IPS-18a (cell line): ENCODE results near the gene ACP1.

Experiments used
- H3K27ac ChIP-seq: one replicate; pipeline ENCODE4 v1.5.1; 2013; ENCODE audit warnings: low read length
- H3K27me3 ChIP-seq: one replicate; pipeline ENCODE4 v1.6.1; 2013; ENCODE audit warnings: mild to moderate bottlenecking, low read length; ENCODE audit not compliant: control insufficient read depth, insufficient read depth
- H3K36me3 ChIP-seq: one replicate; pipeline ENCODE4 v1.6.1; 2013; ENCODE audit warnings: low read depth, low read length; ENCODE audit not compliant: control insufficient read depth
- H3K4me1 ChIP-seq: one replicate; pipeline ENCODE4 v1.6.1; 2013; ENCODE audit warnings: low read depth, low read length; ENCODE audit not compliant: control insufficient read depth
- H3K4me3 ChIP-seq: one replicate; pipeline ENCODE4 v1.5.1; 2013; ENCODE audit warnings: low read length
- H3K9ac ChIP-seq: one replicate; pipeline ENCODE4 v1.6.1; 2013; ENCODE audit warnings: mild to moderate bottlenecking, low read length, moderate library complexity
- H3K9me3 ChIP-seq: one replicate; pipeline ENCODE4 v1.6.1; 2013; ENCODE audit warnings: low read depth, low read length; ENCODE audit not compliant: control insufficient read depth

The ACP1 gene

GRCh38 chr2:237878-238277 is 26.9 kb upstream of the ACP1 start:
- no peaks in the 10 kb centered on the region for H3K27me3 ChIP-seq
- H3K9me3 ChIP-seq, result no peaks in the 10 kb centered on the region
- H3K9ac ChIP-seq, result no peak overlapping the region
- no peaks in the 10 kb centered on the region for H3K36me3 ChIP-seq
- no peak overlapping the region for H3K27ac ChIP-seq
- H3K4me1 ChIP-seq, result peaks cover 10% of the 10 kb centered on the region
- no peak overlapping the region for H3K4me3 ChIP-seq

GRCh38 chr2:238431-238830 is 26.3 kb upstream of the ACP1 start:
- Histone ChIP-seq H3K4me3 (no peak overlapping the region), H3K27ac (no peak overlapping the region), H3K27me3 (no peaks in the 10 kb centered on the region), H3K9ac (no peak overlapping the region), H3K36me3 (no peaks in the 10 kb centered on the region), H3K9me3 (no peaks in the 10 kb centered on the region), H3K4me1 (peaks cover 5% of the 10 kb centered on the region)

- Histone ChIP-seq H3K27ac (no peak overlapping the region), H3K9ac (no peak overlapping the region), H3K9me3 (no peaks in the 10 kb centered on the region), H3K4me1 (peaks cover under 1% of the 10 kb centered on the region), H3K36me3 (no peaks in the 10 kb centered on the region), H3K27me3 (no peaks in the 10 kb centered on the region), H3K4me3 (no peak overlapping the region)
Measured at GRCh38 chr2:238869-239268, 25.9 kb upstream of the ACP1 start.

GRCh38 chr2:244547-244946 is 20.2 kb upstream of the ACP1 start:
- H3K36me3 ChIP-seq, result peaks cover 4% of the 10 kb centered on the region
- H3K4me1 ChIP-seq, result no peaks in the 10 kb centered on the region
- no peak overlapping the region for H3K27ac ChIP-seq
- H3K27me3 ChIP-seq, result no peaks in the 10 kb centered on the region
- H3K9ac ChIP-seq, result no peak overlapping the region
- H3K4me3 ChIP-seq, result no peak overlapping the region
- H3K9me3 ChIP-seq, result no peaks in the 10 kb centered on the region

- peaks cover 4% of the 10 kb centered on the region for H3K36me3 ChIP-seq
- no peaks in the 10 kb centered on the region for H3K4me1 ChIP-seq
- H3K4me3 ChIP-seq, result no peak overlapping the region
- H3K9ac ChIP-seq, result no peak overlapping the region
- H3K9me3 ChIP-seq, result no peaks in the 10 kb centered on the region
- H3K27ac ChIP-seq, result no peak overlapping the region
- no peaks in the 10 kb centered on the region for H3K27me3 ChIP-seq
Measured at GRCh38 chr2:246489-247144, 18.1 kb upstream of the ACP1 start.

GRCh38 chr2:248724-249123 is 16.0 kb upstream of the ACP1 start:
- no peaks in the 10 kb centered on the region for H3K27me3 ChIP-seq
- H3K9me3 ChIP-seq, result no peaks in the 10 kb centered on the region
- H3K4me1 ChIP-seq, result no peaks in the 10 kb centered on the region
- H3K27ac ChIP-seq, result no peak overlapping the region
- H3K4me3 ChIP-seq, result no peak overlapping the region
- H3K36me3 ChIP-seq, result peaks cover 4% of the 10 kb centered on the region
- no peak overlapping the region for H3K9ac ChIP-seq

- no peaks in the 10 kb centered on the region for H3K27me3 ChIP-seq
- H3K4me1 ChIP-seq, result no peaks in the 10 kb centered on the region
- no peak overlapping the region for H3K27ac ChIP-seq
- no peaks in the 10 kb centered on the region for H3K9me3 ChIP-seq
- H3K36me3 ChIP-seq, result peaks cover 4% of the 10 kb centered on the region
- H3K4me3 ChIP-seq, result no peak overlapping the region
- H3K9ac ChIP-seq, result no peak overlapping the region
Measured at GRCh38 chr2:249538-250042, 15.2 kb upstream of the ACP1 start.

GRCh38 chr2:252001-252602 is 12.6 kb upstream of the ACP1 start:
- no peaks in the 10 kb centered on the region for H3K4me1 ChIP-seq
- H3K9ac ChIP-seq, result no peak overlapping the region
- H3K27me3 ChIP-seq, result no peaks in the 10 kb centered on the region
- H3K36me3 ChIP-seq, result no peaks in the 10 kb centered on the region
- H3K9me3 ChIP-seq, result peaks cover 1% of the 10 kb centered on the region
- H3K27ac ChIP-seq, result no peak overlapping the region
- H3K4me3 ChIP-seq, result no peak overlapping the region

- H3K27ac ChIP-seq, result no peak overlapping the region
- H3K9ac ChIP-seq, result no peak overlapping the region
- H3K4me3 ChIP-seq, result no peak overlapping the region
- H3K9me3 ChIP-seq, result peaks cover 12% of the 10 kb centered on the region
- H3K36me3 ChIP-seq, result no peaks in the 10 kb centered on the region
- no peaks in the 10 kb centered on the region for H3K4me1 ChIP-seq
- no peaks in the 10 kb centered on the region for H3K27me3 ChIP-seq
Measured at GRCh38 chr2:253202-253638, 11.5 kb upstream of the ACP1 start.

- H3K9me3 ChIP-seq, result peaks cover 17% of the 10 kb centered on the region
- no peak overlapping the region for H3K9ac ChIP-seq
- H3K4me1 ChIP-seq, result no peaks in the 10 kb centered on the region
- no peaks in the 10 kb centered on the region for H3K36me3 ChIP-seq
- H3K27me3 ChIP-seq, result no peaks in the 10 kb centered on the region
- no peak overlapping the region for H3K27ac ChIP-seq
- H3K4me3 ChIP-seq, result no peak overlapping the region
Measured at GRCh38 chr2:254241-254640, 10.5 kb upstream of the ACP1 start.

GRCh38 chr2:255195-255594 is 9.6 kb upstream of the ACP1 start:
- no peak overlapping the region for H3K4me3 ChIP-seq
- no peaks in the 10 kb centered on the region for H3K36me3 ChIP-seq
- no peaks in the 10 kb centered on the region for H3K4me1 ChIP-seq
- H3K9ac ChIP-seq, result no peak overlapping the region
- no peaks in the 10 kb centered on the region for H3K27me3 ChIP-seq
- H3K9me3 ChIP-seq, result peaks cover 17% of the 10 kb centered on the region
- no peak overlapping the region for H3K27ac ChIP-seq

- Histone ChIP-seq H3K36me3 (no peaks in the 10 kb centered on the region), H3K27ac (no peak overlapping the region), H3K9me3 (peaks cover 17% of the 10 kb centered on the region), H3K4me3 (no peak overlapping the region), H3K9ac (no peak overlapping the region), H3K27me3 (no peaks in the 10 kb centered on the region), H3K4me1 (no peaks in the 10 kb centered on the region)
Measured at GRCh38 chr2:256094-256493, 8.7 kb upstream of the ACP1 start.
